WERI-Rb-1 (cell line): Measurements from ENCODE around the gene RFT1.
"Not testable (repeated sequence)": the region's sequence is repeated elsewhere in the genome, so short reads cannot be mapped to it uniquely, and the experiment has no call there.

Source experiments
- DNase-seq: peaks from one replicate; pipeline ENCODE4 v3.0.0-alpha.2; 2020
- H3K27ac ChIP-seq: fragments of 250-450 bp; sonication (Bioruptor Pico); 2 replicates; pipeline ENCODE4 v1.5.1; 2020; ENCODE audit warnings: mild to moderate bottlenecking, moderate library complexity
- H3K27me3 ChIP-seq: fragments of 250-450 bp; sonication (Bioruptor Pico); 2 replicates; pipeline ENCODE4 v1.5.1; 2021; ENCODE audit warnings: mild to moderate bottlenecking, low read depth, moderate library complexity; ENCODE audit not compliant: insufficient read depth, severe bottlenecking
- H3K36me3 ChIP-seq: fragments of 250-450 bp; sonication (Bioruptor Pico); 2 replicates; pipeline ENCODE4 v1.5.1; 2020; ENCODE audit warnings: mild to moderate bottlenecking, moderate library complexity
- H3K4me3 ChIP-seq: 2 replicates; pipeline ENCODE4 v1.5.1; 2011; ENCODE audit warnings: low read depth, mild to moderate bottlenecking, control low read depth, low read length
- H3K9me3 ChIP-seq: fragments of 250-450 bp; sonication (Bioruptor Pico); 2 replicates; pipeline ENCODE4 v1.5.1; 2021; ENCODE audit warnings: mild to moderate bottlenecking, moderate library complexity; ENCODE audit not compliant: severe bottlenecking
- TF ChIP-seq, protein P1 (sequence below): IDR thresholded peaks from 2 replicates; pipeline ENCODE4 v1.5.1; 2011; ENCODE audit warnings: low read depth, mild to moderate bottlenecking, control low read depth, inconsistent platforms, low read length

The RFT1 gene

GRCh38 chr3:53151870-53152660 lies 21.8 kb upstream of the RFT1 start:
- no peak for DNase-seq
- no peaks in the 10 kb centered on the region for H3K36me3 ChIP-seq
- TF ChIP-seq, protein P1, sequence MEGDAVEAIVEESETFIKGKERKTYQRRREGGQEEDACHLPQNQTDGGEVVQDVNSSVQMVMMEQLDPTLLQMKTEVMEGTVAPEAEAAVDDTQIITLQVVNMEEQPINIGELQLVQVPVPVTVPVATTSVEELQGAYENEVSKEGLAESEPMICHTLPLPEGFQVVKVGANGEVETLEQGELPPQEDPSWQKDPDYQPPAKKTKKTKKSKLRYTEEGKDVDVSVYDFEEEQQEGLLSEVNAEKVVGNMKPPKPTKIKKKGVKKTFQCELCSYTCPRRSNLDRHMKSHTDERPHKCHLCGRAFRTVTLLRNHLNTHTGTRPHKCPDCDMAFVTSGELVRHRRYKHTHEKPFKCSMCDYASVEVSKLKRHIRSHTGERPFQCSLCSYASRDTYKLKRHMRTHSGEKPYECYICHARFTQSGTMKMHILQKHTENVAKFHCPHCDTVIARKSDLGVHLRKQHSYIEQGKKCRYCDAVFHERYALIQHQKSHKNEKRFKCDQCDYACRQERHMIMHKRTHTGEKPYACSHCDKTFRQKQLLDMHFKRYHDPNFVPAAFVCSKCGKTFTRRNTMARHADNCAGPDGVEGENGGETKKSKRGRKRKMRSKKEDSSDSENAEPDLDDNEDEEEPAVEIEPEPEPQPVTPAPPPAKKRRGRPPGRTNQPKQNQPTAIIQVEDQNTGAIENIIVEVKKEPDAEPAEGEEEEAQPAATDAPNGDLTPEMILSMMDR = no peak
- no peaks in the 10 kb centered on the region for H3K27me3 ChIP-seq
- no peak overlapping the region for H3K4me3 ChIP-seq
- no peak overlapping the region for H3K27ac ChIP-seq
- no peaks in the 10 kb centered on the region for H3K9me3 ChIP-seq

GRCh38 chr3:53151465-53151864 lies 21.2 kb upstream of the RFT1 start:
- Histone ChIP-seq H3K4me3 (no peak overlapping the region), H3K36me3 (no peaks in the 10 kb centered on the region), H3K27ac (no peak overlapping the region), H3K27me3 (no peaks in the 10 kb centered on the region), H3K9me3 (no peaks in the 10 kb centered on the region)
- DNase-seq = no peak
- TF ChIP-seq, protein P1 = no peak

DNA sequence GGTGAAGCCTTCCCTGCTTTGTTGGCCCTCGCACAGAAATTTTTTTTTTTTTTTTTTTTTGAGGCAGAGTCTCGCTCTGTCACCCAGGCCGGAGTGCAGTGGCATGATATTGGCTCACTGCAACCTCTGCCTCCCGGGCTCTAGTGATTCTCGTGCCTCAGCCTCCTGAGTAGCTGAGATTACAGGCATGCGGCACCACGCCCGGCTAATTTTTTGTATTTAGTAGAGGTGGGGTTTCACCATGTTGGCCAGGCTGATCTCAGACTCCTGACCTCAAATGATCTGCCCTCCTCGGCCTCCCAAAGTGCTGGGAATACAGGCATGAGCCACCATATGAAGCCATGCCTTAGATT lies 20.8 kb upstream of the RFT1 start:
- H3K27ac ChIP-seq, H3K4me3 ChIP-seq, DNase-seq, H3K9me3 ChIP-seq, H3K36me3 ChIP-seq, H3K27me3 ChIP-seq: not testable (repeated sequence)

GRCh38 chr3:53150247-53151085 lies 20.2 kb upstream of the RFT1 start:
- Histone ChIP-seq H3K36me3 (no peaks in the 10 kb centered on the region), H3K9me3 (no peaks in the 10 kb centered on the region), H3K27me3 (no peaks in the 10 kb centered on the region), H3K27ac (no peak overlapping the region), H3K4me3 (no peak overlapping the region)
- TF ChIP-seq, protein P1 = no peak
- no peak for DNase-seq

DNA sequence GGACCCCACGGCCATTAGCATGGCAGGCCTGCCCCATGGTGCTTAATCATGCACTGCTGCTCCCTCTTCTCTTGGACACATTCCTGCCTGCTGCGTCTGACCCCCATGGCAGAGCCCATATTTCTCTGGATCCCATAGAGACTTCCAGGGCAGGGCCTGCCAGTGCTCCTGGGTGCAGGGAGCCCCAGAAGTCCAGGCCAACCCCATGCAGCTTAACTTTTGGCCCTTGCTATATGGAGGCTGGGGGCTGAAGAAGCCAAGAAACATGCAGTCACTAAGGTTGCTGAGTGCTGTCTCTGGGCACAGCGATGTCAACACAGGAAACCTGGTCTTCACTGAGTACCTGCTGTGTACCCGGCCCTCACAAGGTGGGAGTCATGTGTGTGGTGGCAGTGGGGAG lies 19.5 kb upstream of the RFT1 start:
- Histone ChIP-seq H3K36me3 (no peaks in the 10 kb centered on the region), H3K27me3 (no peaks in the 10 kb centered on the region), H3K27ac (no peak overlapping the region), H3K4me3 (no peak overlapping the region), H3K9me3 (no peaks in the 10 kb centered on the region)
- DNase-seq = no peak
- TF ChIP-seq, protein P1 = no peak

GRCh38 chr3:53149006-53149690 lies 18.9 kb upstream of the RFT1 start:
- H3K27me3 ChIP-seq = no peaks in the 10 kb centered on the region
- TF ChIP-seq, protein P1 = no peak
- no peaks in the 10 kb centered on the region for H3K36me3 ChIP-seq
- no peak overlapping the region for H3K27ac ChIP-seq
- H3K4me3 ChIP-seq = no peak overlapping the region
- no peak for DNase-seq
- no peaks in the 10 kb centered on the region for H3K9me3 ChIP-seq
